Epithelial cell of prostate (primary cell): Measurements from ENCODE around the gene MDM4.

Experiments used
- DNase-seq: peaks from one replicate; pipeline ENCODE4 v3.0.0-alpha.2; 2011; ENCODE audit warnings: low read depth, low spot score
- H3K27ac ChIP-seq: fragments of 450-650 bp; 2 replicates; pipeline ENCODE4 v1.5.1; 2017; ENCODE audit warnings: mild to moderate bottlenecking

MDM4 gene

GRCh38 chr1:204487256-204487615 lies 29.0 kb upstream of the MDM4 start:
- DNase-seq, result no peak

GRCh38 chr1:204491655-204492054 lies 24.6 kb upstream of the MDM4 start:
- no peak overlapping the region for H3K27ac ChIP-seq
- no peak for DNase-seq

More at GRCh38 chr1:204487256-204487615, 29.0 kb upstream of the MDM4 start:
- H3K27ac ChIP-seq, result no peak overlapping the region

DNA sequence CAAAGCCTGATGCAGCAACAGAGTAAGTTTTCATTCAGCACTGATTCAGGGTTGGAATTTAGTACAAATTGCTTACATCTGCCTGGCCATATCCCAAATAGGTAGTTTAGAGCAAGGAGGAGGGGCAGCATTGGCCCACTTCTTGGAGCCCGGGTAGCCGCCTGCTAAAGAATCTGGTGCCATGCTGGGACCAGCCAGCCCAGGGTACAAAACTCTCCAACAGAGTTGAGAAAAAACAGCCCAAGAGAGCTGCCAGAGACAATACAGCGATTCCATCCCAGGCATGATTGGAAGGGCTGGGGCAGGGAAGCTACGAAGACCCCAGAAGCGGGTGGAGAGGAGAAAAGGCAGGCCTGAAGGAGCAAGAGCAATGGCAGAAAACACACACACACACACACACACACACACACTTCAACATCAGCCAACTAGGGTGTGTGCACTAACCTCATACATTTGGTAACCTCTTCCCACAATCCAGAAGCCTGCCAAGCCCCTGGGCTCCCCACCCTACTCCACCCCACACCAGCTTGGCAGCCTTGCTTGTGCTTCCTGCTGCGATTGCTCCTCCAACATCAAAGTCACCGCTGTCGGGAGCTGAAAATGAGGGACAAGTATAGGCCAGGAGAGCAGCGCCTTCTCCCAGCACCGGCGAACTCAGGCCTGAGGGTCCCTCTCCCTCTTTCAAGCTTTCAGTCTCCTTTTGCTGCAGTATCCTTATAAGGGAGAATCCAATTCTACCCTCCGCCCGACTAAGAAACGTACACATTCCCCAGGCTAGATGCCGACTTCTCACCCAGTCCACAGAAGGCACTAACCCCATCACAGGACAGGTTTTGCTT lies 22.8 kb upstream of the MDM4 start:
- DNase-seq, result no peak
- peak overlapping the region; percentile 57 for H3K27ac ChIP-seq

DNA sequence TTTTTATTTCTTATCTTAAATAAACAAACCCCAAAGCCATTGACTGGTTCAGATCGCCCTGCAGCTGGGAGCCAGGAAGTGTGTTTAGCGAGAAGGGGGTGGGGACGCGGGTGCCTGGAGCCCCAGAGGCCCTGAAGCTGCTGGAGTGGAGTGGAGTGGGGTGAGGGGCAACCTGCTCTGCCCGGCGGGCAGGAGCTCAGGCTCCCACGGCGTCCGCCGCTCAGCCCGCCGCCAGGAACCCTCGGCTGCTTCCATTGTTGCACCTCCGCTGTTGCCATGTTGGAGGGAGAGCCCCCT lies 22.3 kb upstream of the MDM4 start:
- H3K27ac ChIP-seq, result peak overlapping the region; percentile 57
- no peak for DNase-seq

DNA sequence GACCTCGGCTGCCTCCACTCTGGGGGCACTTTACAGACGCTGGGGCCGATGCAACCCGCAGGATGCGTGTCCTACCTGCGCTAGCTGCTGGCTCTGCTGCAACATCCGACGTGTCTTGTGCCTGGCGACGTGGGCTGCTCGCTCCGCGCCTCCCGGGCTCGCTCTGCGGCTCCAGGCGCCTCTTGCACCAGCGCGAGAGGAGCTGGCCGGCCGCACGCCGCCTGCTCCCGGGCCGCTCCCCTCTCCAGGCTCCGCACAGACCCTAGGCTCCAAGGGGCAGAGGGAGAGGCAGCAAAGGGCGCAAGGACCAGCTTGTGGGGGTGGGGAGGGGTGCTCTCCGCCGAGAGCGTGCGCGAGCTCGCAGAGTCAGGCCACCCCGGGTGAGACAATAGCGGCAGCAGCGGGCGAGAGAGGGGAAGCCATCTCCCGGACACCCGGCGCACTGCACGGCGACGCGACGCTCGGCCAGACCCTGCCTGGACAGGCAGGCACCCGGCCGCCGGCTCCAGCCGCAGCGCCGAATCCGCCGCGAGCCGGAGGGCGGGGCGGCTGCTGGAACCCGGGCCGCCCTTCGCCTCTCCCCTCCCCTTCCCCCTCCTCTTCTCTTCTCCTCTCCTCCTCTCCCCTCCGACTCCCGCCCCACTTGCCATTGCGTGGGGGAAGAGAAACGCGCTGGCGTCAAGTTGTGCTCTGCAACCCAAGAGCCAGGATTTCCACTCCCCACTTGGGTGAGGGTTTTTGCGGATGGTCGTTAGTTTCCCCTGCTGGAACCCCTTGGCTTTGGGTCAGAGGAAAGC lies 21.7 kb upstream of the MDM4 start, which contains the start of gene PIK3C2B:
Gene PIK3C2B, minus strand, starts transcription at position 525 of the 797 bp plus-strand sequence. CDS start 25,003 bp downstream, outside the sequence.
- H3K27ac ChIP-seq, result peak within 1 kb of the TSS; percentile 57
- DNase-seq, result no peak

- peak overlapping the region; percentile 57 for H3K27ac ChIP-seq
- no peak for DNase-seq
Measured at GRCh38 chr1:204495078-204495753, 21.0 kb upstream of the MDM4 start.

DNA sequence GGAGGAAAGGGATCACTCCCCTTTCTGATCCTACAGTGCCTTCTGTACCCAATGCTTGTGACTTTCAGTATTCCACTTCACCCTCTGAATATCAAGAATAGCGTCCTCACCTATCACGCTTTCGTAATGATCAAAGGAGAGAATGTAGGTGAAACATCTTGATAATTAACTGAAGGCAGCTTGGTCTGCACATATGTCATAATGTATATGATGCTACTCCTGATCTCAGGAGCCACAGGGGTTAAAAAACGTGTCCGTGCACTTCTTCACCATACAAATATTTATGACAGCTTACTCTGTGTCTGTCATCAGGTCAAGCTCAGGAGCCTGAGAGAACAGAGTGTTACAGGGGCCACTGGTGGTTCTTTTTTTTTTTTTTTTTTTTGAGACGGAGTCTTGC lies 20.4 kb upstream of the MDM4 start:
- no peak overlapping the region for H3K27ac ChIP-seq
- no peak for DNase-seq

DNA sequence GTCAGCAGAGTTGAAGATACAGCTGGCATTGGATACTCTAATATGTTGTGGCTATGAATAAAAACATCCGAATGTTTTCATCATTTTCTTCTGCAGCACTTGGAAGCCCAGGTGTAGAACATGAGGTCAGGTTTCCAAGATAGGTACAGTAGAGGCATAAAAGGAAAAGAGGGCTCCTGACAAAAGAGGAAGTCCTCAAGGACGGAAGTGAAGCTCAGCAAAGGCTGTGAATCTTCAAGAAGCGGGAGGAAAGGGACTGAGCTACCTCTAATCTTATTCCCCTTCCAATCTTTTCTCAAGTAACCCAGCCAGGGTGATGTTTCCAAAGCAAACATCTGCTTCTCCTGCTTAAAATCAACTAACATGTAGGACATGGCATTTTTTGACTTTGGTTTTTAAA lies 17.2 kb upstream of the MDM4 start:
- no peak overlapping the region for H3K27ac ChIP-seq
- DNase-seq, result no peak

DNA sequence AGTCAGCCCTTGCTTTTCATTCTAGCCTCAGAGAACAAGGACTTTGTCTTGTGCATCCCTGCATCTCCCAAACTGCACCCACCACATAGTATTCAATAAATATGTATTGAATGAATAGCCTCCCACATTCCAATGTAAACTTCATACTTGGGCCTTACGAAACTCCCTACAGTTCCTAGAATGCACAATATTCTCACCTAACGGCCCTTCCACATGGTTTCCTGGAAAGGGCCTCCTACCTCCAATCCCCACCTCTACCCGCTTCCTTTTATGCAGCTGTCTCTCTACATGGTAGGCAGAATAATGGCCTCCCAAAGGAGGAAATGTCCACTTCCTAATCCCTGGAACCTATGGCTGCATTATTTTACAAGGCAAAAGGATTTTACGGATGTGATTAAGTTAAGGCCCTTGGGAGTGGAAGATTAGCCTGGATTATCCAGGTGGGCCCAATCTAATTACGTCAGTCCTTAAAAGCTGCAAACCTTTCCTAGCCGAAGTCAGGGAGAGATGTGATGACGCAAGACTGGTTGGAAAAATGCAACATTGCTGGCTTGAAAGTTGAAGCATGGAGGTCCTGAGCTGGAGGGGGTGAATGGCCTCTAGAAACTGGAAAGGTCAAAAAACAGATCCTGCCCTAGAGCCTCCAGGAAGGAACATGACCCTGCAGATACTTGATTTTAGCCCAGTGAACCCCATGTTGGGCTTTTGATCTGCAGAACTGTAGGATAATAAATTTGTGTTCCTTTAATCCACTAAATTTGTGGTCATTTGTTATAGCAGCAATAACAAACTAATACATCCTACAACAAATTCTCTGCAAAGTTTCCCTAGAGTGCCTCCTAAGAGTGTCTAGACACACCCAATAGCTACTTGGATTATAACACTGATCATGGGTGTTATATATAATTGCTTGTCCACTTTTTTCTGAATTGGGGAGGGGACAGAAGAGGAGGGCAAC lies 16.4 kb upstream of the MDM4 start:
- DNase-seq, result no peak
- H3K27ac ChIP-seq, result no peak overlapping the region

DNA sequence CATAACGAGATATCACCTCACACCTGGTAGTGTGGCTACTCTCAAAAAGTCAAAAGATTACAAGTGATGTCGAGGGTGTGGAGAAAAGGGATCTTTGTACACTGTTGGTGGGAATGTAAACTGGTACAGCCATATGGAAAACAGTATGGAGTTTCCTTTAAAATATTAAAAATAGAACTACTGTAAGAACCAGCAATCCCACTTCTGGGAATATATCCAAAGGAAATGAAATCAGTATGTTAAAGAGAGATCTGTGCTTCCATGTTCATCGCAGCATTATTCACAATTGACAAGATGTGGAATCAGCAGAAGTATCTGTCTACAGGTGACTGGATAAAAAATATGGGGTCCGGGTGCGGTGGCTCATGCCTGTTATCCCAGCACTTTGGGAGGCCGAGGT lies 14.0 kb upstream of the MDM4 start:
- no peak for DNase-seq
- H3K27ac ChIP-seq, result no peak overlapping the region

DNA sequence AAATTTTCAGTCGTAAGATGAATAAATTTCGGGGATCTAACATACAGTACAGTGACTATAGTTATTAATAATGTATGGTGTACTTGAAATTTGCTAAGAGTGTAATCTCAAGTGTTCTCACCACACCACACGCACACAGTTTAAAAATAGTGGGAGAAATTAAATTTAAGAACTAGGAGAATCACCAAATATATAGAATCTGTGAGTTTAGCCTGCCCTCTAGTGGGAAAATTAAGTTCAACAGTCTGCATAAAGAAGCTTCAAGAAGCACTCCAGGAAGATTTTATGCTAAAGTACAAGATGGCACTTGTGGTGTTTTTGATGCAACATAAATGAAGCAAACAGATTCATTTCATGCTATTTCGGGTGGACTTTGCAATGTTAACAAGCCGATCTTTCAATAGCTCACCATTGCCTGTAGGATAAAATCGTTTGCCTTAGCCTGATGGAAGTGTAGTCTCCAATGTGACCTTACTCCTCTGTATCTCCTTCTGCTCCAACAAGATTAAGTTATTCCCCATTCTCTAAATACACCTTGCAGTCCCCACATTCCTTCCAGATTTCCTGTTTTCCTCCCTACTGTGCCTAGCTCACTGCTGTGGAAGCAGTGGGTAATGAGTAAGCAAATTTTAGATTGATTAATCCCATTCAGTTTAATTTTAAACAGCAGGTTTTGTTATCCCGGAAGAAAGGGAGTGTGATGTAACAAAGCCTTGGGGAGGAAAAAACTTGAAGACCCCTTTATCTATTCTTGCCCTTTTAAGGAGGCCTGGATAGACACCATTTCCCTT lies 12.9 kb upstream of the MDM4 start:
- DNase-seq, result no peak
- H3K27ac ChIP-seq, result no peak overlapping the region

DNA sequence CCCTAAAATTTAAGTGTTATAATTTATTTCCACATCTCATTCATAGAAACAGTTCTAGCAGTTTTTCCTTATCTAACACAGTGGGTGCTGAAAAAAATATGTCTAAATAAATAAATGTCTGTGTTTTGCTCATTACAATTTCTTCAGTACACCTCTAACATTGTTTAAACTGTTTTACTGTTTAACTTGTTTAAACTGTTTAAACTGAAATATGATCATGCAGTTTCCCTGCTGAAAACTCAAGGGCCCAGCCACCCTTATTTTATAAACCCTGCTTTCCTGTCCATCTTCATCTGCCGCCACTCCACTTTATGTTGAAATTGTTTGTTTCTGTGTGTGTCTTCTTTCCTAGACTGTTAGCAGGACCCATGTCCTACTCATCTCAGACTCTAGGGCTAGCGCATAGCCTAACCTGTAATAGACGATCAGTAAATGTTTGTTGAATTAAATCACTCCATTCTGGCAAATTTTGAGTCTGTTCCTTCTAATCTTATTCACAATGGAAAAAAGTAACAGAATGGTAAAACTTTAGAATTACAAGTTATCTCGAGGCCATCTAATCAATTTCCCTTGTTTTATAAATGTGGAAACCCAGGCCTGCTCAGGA lies 12.2 kb upstream of the MDM4 start:
- H3K27ac ChIP-seq, result no peak overlapping the region
- DNase-seq, result no peak

DNA sequence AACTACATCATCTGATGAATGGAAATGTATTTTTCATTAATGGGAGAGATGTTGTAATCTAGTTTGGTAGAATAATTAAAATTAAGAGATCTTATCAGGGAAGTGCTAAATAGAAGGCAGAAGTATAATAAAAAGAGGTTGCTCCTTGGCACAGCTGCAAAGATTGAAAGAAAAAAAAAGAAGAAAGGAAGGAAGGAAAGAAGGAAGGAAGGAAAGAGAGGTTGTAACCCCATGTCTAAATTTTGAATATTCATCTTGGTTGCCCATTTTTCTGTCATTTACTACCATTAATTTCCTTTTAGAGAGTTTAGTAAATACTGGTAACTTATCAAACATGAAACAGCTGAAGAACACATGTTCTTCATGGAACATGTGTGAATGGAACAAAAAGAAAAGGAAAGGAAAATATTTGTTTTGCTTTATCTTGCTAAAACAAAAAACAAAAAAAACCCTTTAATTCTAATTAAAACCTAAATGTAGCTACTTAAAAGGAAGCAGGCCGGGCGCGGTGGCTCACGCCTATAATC lies 10.5 kb upstream of the MDM4 start:
- no peak for DNase-seq
- H3K27ac ChIP-seq, result peak overlapping the region; percentile 88

DNA sequence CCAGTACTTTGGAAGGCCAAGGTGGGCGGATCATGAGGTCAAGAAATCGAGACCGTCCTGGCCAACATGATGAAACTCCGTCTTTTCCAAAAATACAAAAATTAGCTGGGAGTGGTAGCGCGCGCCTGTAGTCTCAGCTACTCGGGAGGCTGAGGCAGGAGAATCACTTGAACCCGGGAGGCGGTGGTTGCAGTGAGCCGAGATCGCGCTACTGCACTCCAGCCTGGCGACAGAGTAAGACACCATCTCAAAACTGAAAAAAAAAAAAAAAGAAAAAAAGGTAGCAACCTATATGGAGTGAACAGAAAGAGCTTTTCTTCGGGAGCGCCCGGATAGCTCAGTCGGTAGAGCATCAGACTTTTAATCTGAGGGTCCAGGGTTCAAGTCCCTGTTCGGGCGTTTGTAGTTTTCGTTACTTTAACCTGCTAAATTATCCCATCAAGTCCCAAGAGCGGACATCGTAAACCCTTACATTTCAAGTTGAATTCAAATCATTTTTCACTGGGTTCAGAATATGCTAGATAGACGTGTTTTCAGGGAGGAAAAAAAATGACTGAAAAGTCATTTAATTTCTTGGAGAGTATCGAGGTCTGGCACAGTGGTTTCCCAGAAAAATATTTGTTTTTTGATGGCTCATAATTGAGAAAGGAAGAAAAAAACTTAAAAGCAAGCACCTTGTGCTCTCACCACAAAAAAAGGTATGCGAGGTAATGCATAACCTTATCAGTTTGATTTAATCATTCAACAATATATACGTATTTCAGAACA lies 9.8 kb upstream of the MDM4 start:
- H3K27ac ChIP-seq, result peak overlapping the region; percentile 88
- DNase-seq, result peak; percentile 60

DNA sequence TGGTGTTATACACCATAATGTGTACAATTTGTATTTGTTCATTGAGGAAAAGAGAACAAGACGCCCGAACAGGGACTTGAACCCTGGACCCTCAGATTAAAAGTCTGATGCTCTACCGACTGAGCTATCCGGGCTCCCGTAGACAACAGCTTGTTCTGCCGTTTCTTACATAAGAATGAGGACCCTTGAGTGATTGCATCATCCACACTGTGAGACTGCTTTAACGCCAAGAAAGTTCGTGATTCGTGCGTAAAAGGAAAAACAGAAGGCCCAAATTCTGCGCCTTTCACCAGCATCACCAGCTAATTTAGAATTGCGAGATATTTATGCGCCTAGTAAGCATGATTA lies 9.3 kb upstream of the MDM4 start:
- H3K27ac ChIP-seq, result peak overlapping the region; percentile 88
- peak; percentile 49 for DNase-seq

DNA sequence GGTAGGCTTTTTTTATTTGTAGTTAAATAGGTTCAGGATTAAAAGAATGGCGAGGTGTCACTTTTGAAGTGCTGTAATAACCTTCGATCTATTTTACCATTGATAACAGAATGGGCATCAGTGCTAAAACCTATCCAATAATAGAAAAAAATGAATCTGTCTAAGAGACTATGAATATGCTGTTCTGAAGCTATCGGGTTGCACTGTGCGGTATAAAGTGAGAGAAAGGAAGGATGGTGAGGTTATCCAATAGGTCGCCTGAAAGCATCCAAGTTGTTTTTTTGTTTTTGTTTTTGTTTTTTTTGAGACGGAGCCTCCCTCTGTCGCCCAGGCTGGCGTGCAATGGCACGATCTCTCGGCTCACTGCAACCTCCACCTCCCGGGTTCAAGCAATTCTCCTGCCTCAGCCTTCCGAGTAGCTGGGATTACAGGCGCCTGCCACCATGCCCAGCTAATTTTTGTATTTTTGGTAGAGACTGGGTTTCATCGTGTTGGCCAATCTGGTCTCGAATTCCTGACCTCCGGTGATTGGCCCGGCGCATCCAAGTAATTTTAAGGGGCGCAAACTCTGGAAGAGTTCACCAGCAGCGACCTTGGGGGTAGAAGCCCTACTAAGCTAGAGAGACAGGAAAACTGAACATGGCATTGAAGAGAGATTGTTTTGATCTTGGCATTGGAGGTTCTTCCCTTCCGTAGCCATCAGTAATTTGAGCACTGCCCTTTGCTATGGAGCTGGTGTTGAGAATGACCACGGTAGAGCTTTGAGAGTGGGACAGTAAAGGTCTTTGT lies 8.7 kb upstream of the MDM4 start:
- peak overlapping the region; percentile 88 for H3K27ac ChIP-seq
- DNase-seq, result no peak

DNA sequence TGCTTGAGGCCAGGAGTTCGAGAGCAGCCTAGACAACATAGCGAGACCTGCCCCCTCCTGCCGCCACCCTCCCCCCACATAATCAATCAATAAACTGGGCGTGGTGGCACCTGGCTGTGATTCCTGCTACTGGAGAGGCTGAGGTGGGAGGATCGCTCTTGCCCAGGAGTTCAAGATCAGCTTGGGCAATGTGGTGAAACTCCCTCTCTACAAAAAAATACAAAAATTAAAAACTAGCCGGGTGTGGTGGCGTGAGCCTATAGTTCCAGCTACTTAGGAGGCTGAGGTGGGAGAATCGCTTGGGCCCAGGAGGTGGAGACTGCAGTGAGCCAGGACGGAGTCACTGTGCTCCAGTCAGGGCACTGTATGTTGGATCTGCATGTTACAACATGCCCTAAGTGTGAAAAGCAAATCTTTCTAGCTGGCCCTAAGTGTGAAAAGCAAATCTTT lies 7.0 kb upstream of the MDM4 start:
- no peak for DNase-seq

More for the DNA sequence above, 7.0 kb upstream of the MDM4 start:
- H3K27ac ChIP-seq, result no peak overlapping the region
